ENCODE data around the gene BARX1.

The BARX1 gene

DNA sequence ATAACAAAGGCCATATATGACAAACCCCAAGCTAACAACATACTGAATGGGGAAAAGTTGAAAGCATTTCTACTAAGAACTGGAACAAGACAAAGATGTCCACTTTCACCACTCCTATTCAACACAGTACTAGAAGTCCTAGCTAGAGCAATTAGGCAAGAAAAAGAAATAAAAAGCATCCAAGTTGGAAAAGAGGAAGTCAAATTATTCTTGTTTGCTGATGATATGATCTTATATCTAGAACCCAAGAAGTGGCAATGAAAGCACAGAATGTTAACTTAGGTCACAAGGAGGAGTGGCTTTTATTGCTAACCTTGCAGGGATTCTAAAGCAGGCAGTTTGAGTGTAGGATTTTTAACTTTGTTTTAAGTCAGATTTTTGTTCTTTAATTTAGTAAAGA, 35.3 kb upstream of the BARX1 start:
- Histone ChIP-seq H3K9ac (ENCODE audit: insufficient read length, low read depth) (no peak overlapping the region), H3K27me3 (ENCODE audit: insufficient read depth, insufficient read length) (no peaks in the 10 kb centered on the region), H3K36me3 (ENCODE audit: insufficient read depth, insufficient read length, low read length) (no peaks in the 10 kb centered on the region), H3K4me1 (ENCODE audit: insufficient read depth, insufficient read length) (no peaks in the 10 kb centered on the region), H3K4me3 (ENCODE audit: insufficient read length, low read depth) (no peak overlapping the region), H3K9me3 (ENCODE audit: insufficient read depth, low read length) (peaks cover 32% of the 10 kb centered on the region)
- DNase-seq (ENCODE audit: low read depth, low spot score), result no peak
- TF ChIP-seq YY1 (IDR thresholded peaks at IDR 0.05; ENCODE audit: insufficient read depth, insufficient read length), result no peak
- TF ChIP-seq SUZ12 (IDR thresholded peaks at IDR 0.05; ENCODE audit: extremely low read depth, insufficient read depth, insufficient read length), result no peak

DNA sequence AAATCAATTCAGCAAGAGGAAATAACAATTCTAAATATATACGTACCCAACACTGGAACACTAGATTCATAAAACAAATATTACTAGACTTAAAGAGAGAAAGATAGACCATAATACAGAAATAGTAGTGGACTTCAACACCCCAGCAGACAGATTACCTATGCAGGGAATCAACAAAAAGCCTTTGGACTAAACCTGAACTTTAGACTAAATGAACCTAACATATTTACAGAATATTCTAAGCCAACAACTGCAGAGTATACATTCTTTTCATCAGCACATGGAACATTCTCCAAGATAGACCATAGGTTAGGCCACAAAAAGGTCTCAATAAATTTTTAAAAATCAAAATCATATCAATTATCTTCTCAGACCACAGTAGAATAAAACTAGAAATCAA, 32.9 kb upstream of the BARX1 start:
- no peak overlapping the region for H3K9ac ChIP-seq (ENCODE audit: insufficient read length, low read depth)
- peaks cover 32% of the 10 kb centered on the region for H3K9me3 ChIP-seq (ENCODE audit: insufficient read depth, low read length)
- no peak for DNase-seq (ENCODE audit: low read depth, low spot score)
- no peaks in the 10 kb centered on the region for H3K4me1 ChIP-seq (ENCODE audit: insufficient read depth, insufficient read length)
- H3K4me3 ChIP-seq (ENCODE audit: insufficient read length, low read depth), result no peak overlapping the region
- H3K36me3 ChIP-seq (ENCODE audit: insufficient read depth, insufficient read length, low read length), result no peaks in the 10 kb centered on the region
- TF ChIP-seq YY1 (IDR thresholded peaks at IDR 0.05; ENCODE audit: insufficient read depth, insufficient read length), result no peak
- no peak for TF ChIP-seq ZNF274 (IDR thresholded peaks at IDR 0.05; ENCODE audit: low read depth, low read length)
- TF ChIP-seq SUZ12 (IDR thresholded peaks at IDR 0.05; ENCODE audit: extremely low read depth, insufficient read depth, insufficient read length), result no peak
- no peaks in the 10 kb centered on the region for H3K27me3 ChIP-seq (ENCODE audit: insufficient read depth, insufficient read length)

DNA sequence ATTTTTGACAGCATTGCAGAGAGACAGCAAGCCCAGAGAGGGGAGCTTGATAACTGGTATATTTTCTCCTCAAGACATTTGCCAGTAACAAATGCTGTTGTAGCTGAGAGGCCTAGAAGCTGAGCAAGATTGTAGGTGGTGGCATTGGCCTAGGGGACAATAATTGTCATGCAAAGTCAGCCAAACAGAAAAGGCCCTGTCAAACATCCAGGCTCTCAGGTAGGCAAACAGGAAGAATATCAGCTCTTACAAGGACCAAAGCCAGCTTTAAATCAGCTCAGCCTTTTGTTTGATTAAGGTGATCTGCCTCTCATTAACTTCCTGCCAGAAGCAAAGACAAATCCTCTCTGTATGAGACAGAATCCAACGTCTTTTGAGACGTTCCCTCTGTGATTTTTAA, 29.7 kb upstream of the BARX1 start:
- TF ChIP-seq ZNF274 (IDR thresholded peaks at IDR 0.05; ENCODE audit: low read depth, low read length), result no peak

DNA sequence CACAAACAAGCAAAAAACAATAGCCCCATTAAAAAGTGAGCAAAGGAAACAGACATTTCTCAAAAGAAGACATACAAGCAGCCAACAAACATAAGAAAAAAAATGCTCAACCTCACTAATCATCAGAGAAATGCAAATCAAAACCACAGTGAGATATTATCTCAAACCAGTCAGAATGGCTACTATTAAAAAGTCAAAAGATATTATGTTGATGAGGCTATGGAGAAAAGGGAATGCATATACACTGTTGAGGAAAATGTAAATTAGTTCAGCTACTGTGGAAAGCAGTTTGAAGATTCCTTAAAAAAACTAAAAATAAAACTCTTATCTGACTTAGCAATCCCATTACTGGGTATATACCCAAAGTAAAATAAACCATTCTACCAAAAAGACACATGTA, 28.7 kb upstream of the BARX1 start:
- Histone ChIP-seq H3K9ac (ENCODE audit: insufficient read length, low read depth) (no peak overlapping the region), H3K36me3 (ENCODE audit: insufficient read depth, insufficient read length, low read length) (no peaks in the 10 kb centered on the region), H3K4me3 (ENCODE audit: insufficient read length, low read depth) (no peak overlapping the region), H3K4me1 (ENCODE audit: insufficient read depth, insufficient read length) (no peaks in the 10 kb centered on the region), H3K9me3 (ENCODE audit: insufficient read depth, low read length) (peaks cover 14% of the 10 kb centered on the region), H3K27me3 (ENCODE audit: insufficient read depth, insufficient read length) (no peaks in the 10 kb centered on the region)
- TF ChIP-seq YY1 (IDR thresholded peaks at IDR 0.05; ENCODE audit: insufficient read depth, insufficient read length), result no peak
- TF ChIP-seq ZNF274 (IDR thresholded peaks at IDR 0.05; ENCODE audit: low read depth, low read length), result no peak
- no peak for TF ChIP-seq SUZ12 (IDR thresholded peaks at IDR 0.05; ENCODE audit: extremely low read depth, insufficient read depth, insufficient read length)
- no peak for DNase-seq (ENCODE audit: low read depth, low spot score)

More for the DNA sequence above, 29.7 kb upstream of the BARX1 start:
- H3K9ac ChIP-seq (ENCODE audit: insufficient read length, low read depth), result no peak overlapping the region
- no peaks in the 10 kb centered on the region for H3K36me3 ChIP-seq (ENCODE audit: insufficient read depth, insufficient read length, low read length)
- H3K4me3 ChIP-seq (ENCODE audit: insufficient read length, low read depth), result no peak overlapping the region
- H3K4me1 ChIP-seq (ENCODE audit: insufficient read depth, insufficient read length), result no peaks in the 10 kb centered on the region
- H3K9me3 ChIP-seq (ENCODE audit: insufficient read depth, low read length), result peaks cover 19% of the 10 kb centered on the region
- DNase-seq (ENCODE audit: low read depth, low spot score), result peak; percentile 38
- no peaks in the 10 kb centered on the region for H3K27me3 ChIP-seq (ENCODE audit: insufficient read depth, insufficient read length)

DNA sequence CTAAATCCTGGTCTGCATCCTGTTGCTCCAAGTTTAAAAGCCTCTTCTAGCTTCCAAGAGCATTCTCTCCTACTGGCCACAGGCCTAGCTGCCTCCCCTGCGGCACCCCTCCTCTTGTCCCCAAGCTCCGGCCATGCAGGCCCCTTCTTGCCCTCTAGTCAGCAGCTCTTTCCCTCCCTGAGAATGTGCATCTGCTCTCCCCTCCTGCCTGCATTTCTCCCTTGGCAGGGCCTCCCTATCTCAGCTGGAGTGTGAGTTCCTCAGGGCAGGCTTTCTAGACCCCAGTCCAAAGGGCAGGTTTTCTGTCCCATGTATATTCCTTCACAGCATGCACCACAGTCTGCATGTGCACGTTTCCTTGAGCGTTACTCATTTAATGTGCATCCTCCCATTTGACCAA, 24.6 kb upstream of the BARX1 start:
- Histone ChIP-seq H3K4me3 (ENCODE audit: insufficient read length, low read depth) (no peak overlapping the region), H3K27me3 (ENCODE audit: insufficient read depth, insufficient read length) (peaks cover 3% of the 10 kb centered on the region), H3K36me3 (ENCODE audit: insufficient read depth, insufficient read length, low read length) (no peaks in the 10 kb centered on the region), H3K9ac (ENCODE audit: insufficient read length, low read depth) (no peak overlapping the region), H3K9me3 (ENCODE audit: insufficient read depth, low read length) (no peaks in the 10 kb centered on the region), H3K4me1 (ENCODE audit: insufficient read depth, insufficient read length) (no peaks in the 10 kb centered on the region)
- TF ChIP-seq YY1 (IDR thresholded peaks at IDR 0.05; ENCODE audit: insufficient read depth, insufficient read length), result no peak
- no peak for TF ChIP-seq SUZ12 (IDR thresholded peaks at IDR 0.05; ENCODE audit: extremely low read depth, insufficient read depth, insufficient read length)
- TF ChIP-seq ZNF274 (IDR thresholded peaks at IDR 0.05; ENCODE audit: low read depth, low read length), result no peak
- DNase-seq (ENCODE audit: low read depth, low spot score), result no peak

DNA sequence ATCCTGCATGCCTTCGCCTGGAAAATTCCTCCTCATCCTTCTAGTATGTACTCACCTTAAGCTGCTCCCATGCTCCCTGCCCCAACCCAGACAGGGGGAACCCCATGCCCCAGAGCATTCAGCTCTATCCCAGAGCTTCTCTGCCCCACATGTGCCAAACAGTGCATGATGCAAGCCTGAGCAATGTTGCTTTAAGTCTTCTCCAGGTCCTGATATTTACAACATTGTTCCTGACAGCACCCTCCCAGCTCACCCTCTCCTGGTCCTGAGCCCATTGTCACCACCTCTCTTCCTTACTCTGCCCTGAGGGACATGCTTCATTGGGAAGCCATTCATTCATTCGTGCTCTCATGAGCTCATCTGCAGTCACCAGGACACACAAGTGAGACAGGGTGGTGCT, 23.4 kb upstream of the BARX1 start:
- Histone ChIP-seq H3K27me3 (ENCODE audit: insufficient read depth, insufficient read length) (peaks cover 3% of the 10 kb centered on the region), H3K4me1 (ENCODE audit: insufficient read depth, insufficient read length) (no peaks in the 10 kb centered on the region), H3K36me3 (ENCODE audit: insufficient read depth, insufficient read length, low read length) (no peaks in the 10 kb centered on the region), H3K9ac (ENCODE audit: insufficient read length, low read depth) (no peak overlapping the region), H3K9me3 (ENCODE audit: insufficient read depth, low read length) (peaks cover 6% of the 10 kb centered on the region; the same call in 1 of the 2 replicates), H3K4me3 (ENCODE audit: insufficient read length, low read depth) (no peak overlapping the region)
- DNase-seq (ENCODE audit: low read depth, low spot score), result no peak
- TF ChIP-seq YY1 (IDR thresholded peaks at IDR 0.05; ENCODE audit: insufficient read depth, insufficient read length) (no peak), ZNF274 (IDR thresholded peaks at IDR 0.05; ENCODE audit: low read depth, low read length) (no peak), SUZ12 (IDR thresholded peaks at IDR 0.05; ENCODE audit: extremely low read depth, insufficient read depth, insufficient read length) (no peak)

DNA sequence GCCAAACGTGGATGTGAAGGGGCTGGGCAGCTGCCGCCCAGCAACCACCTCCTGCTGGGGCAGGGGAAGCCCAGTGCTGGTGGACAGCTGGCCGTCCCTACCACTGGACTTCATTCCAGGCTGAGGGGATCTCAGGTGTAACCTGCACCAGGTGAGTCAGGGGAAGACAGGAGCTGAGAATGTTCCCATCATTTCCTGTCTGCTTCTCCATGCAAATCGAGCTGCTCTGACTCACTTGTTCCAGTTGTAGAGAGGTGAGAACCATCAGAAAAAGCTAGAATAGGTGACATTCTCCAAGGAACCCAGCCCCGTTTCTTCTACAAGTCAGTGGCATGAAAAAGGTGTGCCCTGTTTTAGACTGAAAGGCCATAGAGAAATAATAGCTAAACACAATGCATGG, 21.8 kb upstream of the BARX1 start:
- H3K4me3 ChIP-seq (ENCODE audit: insufficient read length, low read depth), result no peak overlapping the region
- no peaks in the 10 kb centered on the region for H3K4me1 ChIP-seq (ENCODE audit: insufficient read depth, insufficient read length)
- no peak overlapping the region for H3K9ac ChIP-seq (ENCODE audit: insufficient read length, low read depth)
- peaks cover 3% of the 10 kb centered on the region for H3K27me3 ChIP-seq (ENCODE audit: insufficient read depth, insufficient read length)
- no peaks in the 10 kb centered on the region for H3K36me3 ChIP-seq (ENCODE audit: insufficient read depth, insufficient read length, low read length)
- TF ChIP-seq SUZ12 (IDR thresholded peaks at IDR 0.05; ENCODE audit: extremely low read depth, insufficient read depth, insufficient read length), result no peak
- no peak for TF ChIP-seq ZNF274 (IDR thresholded peaks at IDR 0.05; ENCODE audit: low read depth, low read length)
- TF ChIP-seq YY1 (IDR thresholded peaks at IDR 0.05; ENCODE audit: insufficient read depth, insufficient read length), result no peak
- peaks cover 13% of the 10 kb centered on the region; the same call in 1 of the 2 replicates for H3K9me3 ChIP-seq (ENCODE audit: insufficient read depth, low read length)
- DNase-seq (ENCODE audit: low read depth, low spot score), result no peak

DNA sequence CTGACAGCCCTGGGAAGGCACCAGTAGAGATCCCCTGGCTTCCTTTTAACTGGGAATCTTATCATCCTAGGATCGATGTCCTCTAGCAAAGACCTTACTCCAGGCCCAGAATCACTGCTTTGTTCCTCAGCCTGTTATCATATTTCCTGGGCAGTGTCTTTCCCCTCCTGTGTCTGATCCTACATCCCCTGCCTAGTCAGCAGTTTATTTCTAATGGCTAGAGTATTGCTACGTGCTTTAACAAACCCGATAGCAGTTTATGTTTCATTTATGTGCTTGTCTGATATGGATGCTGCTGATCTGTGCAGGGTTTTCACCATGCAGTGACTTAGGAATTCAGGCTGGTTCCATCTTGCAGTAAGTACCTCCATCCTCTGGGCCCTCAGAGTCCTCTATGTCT, 20.9 kb upstream of the BARX1 start:
- Histone ChIP-seq H3K4me3 (ENCODE audit: insufficient read length, low read depth) (no peak overlapping the region), H3K9me3 (ENCODE audit: insufficient read depth, low read length) (peaks cover 22% of the 10 kb centered on the region; the same call in 1 of the 2 replicates), H3K36me3 (ENCODE audit: insufficient read depth, insufficient read length, low read length) (no peaks in the 10 kb centered on the region), H3K27me3 (ENCODE audit: insufficient read depth, insufficient read length) (peaks cover 3% of the 10 kb centered on the region), H3K9ac (ENCODE audit: insufficient read length, low read depth) (no peak overlapping the region), H3K4me1 (ENCODE audit: insufficient read depth, insufficient read length) (no peaks in the 10 kb centered on the region)
- DNase-seq (ENCODE audit: low read depth, low spot score), result no peak
- TF ChIP-seq SUZ12 (IDR thresholded peaks at IDR 0.05; ENCODE audit: extremely low read depth, insufficient read depth, insufficient read length) (no peak), YY1 (IDR thresholded peaks at IDR 0.05; ENCODE audit: insufficient read depth, insufficient read length) (no peak), ZNF274 (IDR thresholded peaks at IDR 0.05; ENCODE audit: low read depth, low read length) (no peak)

Data from NT2/D1 (cell line).